CD14-positive monocyte (primary cell): ENCODE data around the gene ANKIB1. TPM values are rescaled to one million over a fixed set of nuclear protein-coding genes. Genes with fewer than 3 reads are reported as not detected.
A peak's percentile ranks its signal among the peaks of the same experiment; 100 is the strongest.

Experiments used
- DNase-seq, 3 donors: peaks; one replicate each; pipeline ENCODE4 v3.0.0-alpha.2; 2011 to 2022
- H2AFZ ChIP-seq: 2 replicates; pipeline ENCODE4 v1.6.0; 2012; ENCODE audit warnings: mild to moderate bottlenecking, low read depth, low read length, inconsistent platforms; ENCODE audit not compliant: insufficient read depth, poor library complexity, severe bottlenecking
- H3K27ac ChIP-seq, 2 donors: 1 replicate in 1 of 2; 2 replicates in 1 of 2; pipeline ENCODE4 v1.5.1; 2012 to 2013; ENCODE audit warnings: low read length in 2 of 2, control low read depth in 1 of 2, inconsistent platforms in 1 of 2, low read depth in 1 of 2, mild to moderate bottlenecking in 1 of 2
- H3K27me3 ChIP-seq, 2 donors: one replicate each; pipeline versions ENCODE4 v1.6.0 to v1.6.1; 2011 to 2013; ENCODE audit warnings: low read length in 2 of 2; ENCODE audit not compliant: control insufficient read depth in 2 of 2, insufficient read depth in 2 of 2
- H3K36me3 ChIP-seq, 2 donors: replicated peaks in 1 of 2; 1 replicate in 1 of 2; 2 replicates in 1 of 2; pipeline versions ENCODE4 v1.5.1 to v1.6.1; 2012 to 2013; ENCODE audit warnings: low read length in 2 of 2, control low read depth in 1 of 2, inconsistent platforms in 1 of 2, mild to moderate bottlenecking in 1 of 2; ENCODE audit not compliant: insufficient read depth in 2 of 2, control insufficient read depth in 1 of 2
- H3K4me1 ChIP-seq, 2 donors: 1 replicate in 1 of 2; 2 replicates in 1 of 2; pipeline versions ENCODE4 v1.5.1 to v1.6.1; 2012 to 2013; ENCODE audit warnings: low read length in 2 of 2, control low read depth in 1 of 2, inconsistent platforms in 1 of 2, mild to moderate bottlenecking in 1 of 2, moderate library complexity in 1 of 2; ENCODE audit not compliant: insufficient read depth in 2 of 2, control insufficient read depth in 1 of 2
- H3K4me2 ChIP-seq: replicated peaks from 2 replicates; pipeline ENCODE3; 2012; ENCODE audit warnings: low read length, moderate library complexity, mild to moderate bottlenecking; ENCODE audit not compliant: poor library complexity, severe bottlenecking; ENCODE audit errors: extremely low read depth
- H3K4me3 ChIP-seq, 3 experiments: fragments of 200-600 bp in 1 of 3; sonication (generic) in 1 of 3; replicated peaks in 1 of 3; 1 replicate in 2 of 3; 2 replicates in 1 of 3; pipeline ENCODE4 v1.5.1; 2011 to 2013; ENCODE audit warnings: low read length in 3 of 3, mild to moderate bottlenecking in 3 of 3, control low read depth in 2 of 3, low read depth in 2 of 3, inconsistent platforms in 1 of 3, moderate library complexity in 1 of 3
- H3K79me2 ChIP-seq: 2 replicates; pipeline ENCODE4 v1.6.0; 2012; ENCODE audit warnings: mild to moderate bottlenecking, control low read depth, inconsistent platforms, low read length, moderate library complexity; ENCODE audit not compliant: insufficient read depth
- H3K9ac ChIP-seq: 2 replicates; pipeline ENCODE4 v1.6.0; 2017; ENCODE audit warnings: low read length, mild to moderate bottlenecking; ENCODE audit not compliant: insufficient read depth, poor library complexity, severe bottlenecking
- H3K9me3 ChIP-seq, 2 donors: replicated peaks in 1 of 2; 1 replicate in 1 of 2; 2 replicates in 1 of 2; pipeline versions ENCODE4 v1.5.1 to v1.6.1; 2012 to 2013; ENCODE audit warnings: low read length in 2 of 2, control low read depth in 1 of 2; ENCODE audit not compliant: control insufficient read depth in 1 of 2, insufficient read depth in 1 of 2
- H4K20me1 ChIP-seq: 2 replicates; pipeline ENCODE4 v1.6.0; 2012; ENCODE audit warnings: mild to moderate bottlenecking, low read length, control low read depth, moderate library complexity; ENCODE audit not compliant: insufficient read depth
- H3K27ac Mint-ChIP-seq, 7 donors: one replicate each; pipeline ENCODE4 v1.8.0; 2020; ENCODE audit warnings: mild to moderate bottlenecking in 7 of 7, mixed read lengths in 7 of 7, moderate library complexity in 6 of 7, inconsistent platforms in 2 of 7
- H3K27me3 Mint-ChIP-seq, 3 donors: one replicate each; pipeline ENCODE4 v1.8.0; 2021 to 2022; ENCODE audit warnings: low read depth in 3 of 3, mild to moderate bottlenecking in 3 of 3, mixed read lengths in 3 of 3, moderate library complexity in 3 of 3, inconsistent platforms in 1 of 3
- H3K36me3 Mint-ChIP-seq, 2 donors: one replicate each; pipeline ENCODE4 v1.8.0; 2020; ENCODE audit warnings: mixed read lengths in 2 of 2, inconsistent platforms in 1 of 2, mild to moderate bottlenecking in 1 of 2
- H3K4me1 Mint-ChIP-seq: one replicate; pipeline ENCODE4 v1.8.0; 2020; ENCODE audit warnings: mild to moderate bottlenecking, mixed read lengths
- H3K4me3 Mint-ChIP-seq, 2 donors: one replicate each; pipeline ENCODE4 v1.8.0; 2020; ENCODE audit warnings: mild to moderate bottlenecking in 2 of 2, mixed read lengths in 2 of 2, moderate library complexity in 1 of 2
- H3K9me3 Mint-ChIP-seq, 7 donors: one replicate each; pipeline ENCODE4 v1.8.0; 2020 to 2022; ENCODE audit warnings: mixed read lengths in 7 of 7, mild to moderate bottlenecking in 6 of 7, moderate library complexity in 6 of 7, inconsistent platforms in 2 of 7
- WGBS: methylation state at CpG from one replicate; pipeline ENCODE4 v1.1.5; 2013; ENCODE audit warnings: missing lambda C conversion rate; ENCODE audit not compliant: insufficient coverage; 5-methylcytosine and 5-hydroxymethylcytosine counted together
- intact Hi-C, 2 donors: fragments of 100-400 bp; cut with micrococcal nuclease; formaldehyde crosslinking; loops; one replicate each; pipeline versions ENCODE4 v1.15.0 to v1.15.1; 2023
- polyA plus RNA-seq, 3 donors: library from polyadenylated mRNA; depleted of rRNA in 1 of 3; unstranded in 2 of 3; stranded (reverse) in 1 of 3; fragments of 300-500 nt in 2 of 3; fragments of >200 nt in 1 of 3; fragmentation: Illumina TruSeq in 2 of 3; gene quantifications; 1 replicate in 2 of 3; 2 replicates in 1 of 3; pipeline ENCODE4 v1.2.3, GENCODE V29; 2012 to 2021
- TF ChIP-seq, protein P1 (sequence below): fragments of 200-600 bp; IDR thresholded peaks from one replicate; pipeline ENCODE4 v1.8.0; 2022; ENCODE audit warnings: antibody characterized with exemption, mild to moderate bottlenecking

The ANKIB1 gene
- polyA plus RNA-seq, 3 donors: 4.8 to 16.8 (median 5.7) TPM

DNA sequence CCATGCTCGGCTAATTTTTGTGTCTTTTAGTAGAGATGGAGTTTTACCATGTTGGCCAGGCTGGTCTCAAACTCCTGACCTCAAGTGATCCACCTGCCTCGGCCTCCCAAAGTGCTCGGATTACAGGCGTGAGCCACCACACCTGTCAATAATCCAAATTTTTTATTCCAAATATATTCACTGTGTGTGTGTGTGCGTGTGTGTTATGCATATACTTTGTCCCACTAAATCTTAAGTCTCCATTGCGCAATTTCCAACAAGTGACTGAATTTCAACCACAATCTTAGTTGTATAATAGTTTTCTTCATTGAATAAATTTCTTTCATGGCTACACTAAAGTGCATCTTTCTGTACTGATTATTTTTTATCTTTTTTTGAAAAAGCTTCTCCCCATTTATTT lies 2.8 kb upstream of the ANKIB1 start:
- Histone ChIP-seq H3K27me3 (no peaks in the 10 kb centered on the region), H3K9ac (no peak overlapping the region), H3K36me3 (peaks cover 30 to 39% of the 10 kb centered on the region in 2 donors), H3K4me2 (no peak overlapping the region), H3K79me2 (peaks cover 54% of the 10 kb centered on the region), H3K4me1 (peaks cover 22 to 32% of the 10 kb centered on the region in 2 donors), H3K4me3 (no peak overlapping the region), H4K20me1 (peaks cover 3% of the 10 kb centered on the region), H2AFZ (no peak overlapping the region), H3K27ac (no peak overlapping the region), H3K9me3 (no peaks in the 10 kb centered on the region)
- peaks cover 35% of the 10 kb centered on the region for H3K4me1 Mint-ChIP-seq
- peaks cover 23 to 27% of the 10 kb centered on the region in 2 donors for H3K36me3 Mint-ChIP-seq
- no peak overlapping the region for H3K4me3 Mint-ChIP-seq
- no peaks in the 10 kb centered on the region for H3K9me3 Mint-ChIP-seq
- H3K27ac Mint-ChIP-seq: peak overlapping the region in 1 of 7 donors; percentile 6
- intact Hi-C loops: loop anchor here (10.0 kb wide), 3 partner anchors 108 to 282 kb away; partner anchors contain the start of genes CYP51A1 (in 2 of the 2), GATAD1 (in 1 of the 2), PEX1 (in 1 of the 2) and RBM48 (in 1 of the 2)
- WGBS: no CpG with 5 or more reads among the region's 6 CpGs
- no peaks in the 10 kb centered on the region for H3K27me3 Mint-ChIP-seq
- peak in 1 of 3 donors; percentile 11 for DNase-seq
- TF ChIP-seq, protein P1, sequence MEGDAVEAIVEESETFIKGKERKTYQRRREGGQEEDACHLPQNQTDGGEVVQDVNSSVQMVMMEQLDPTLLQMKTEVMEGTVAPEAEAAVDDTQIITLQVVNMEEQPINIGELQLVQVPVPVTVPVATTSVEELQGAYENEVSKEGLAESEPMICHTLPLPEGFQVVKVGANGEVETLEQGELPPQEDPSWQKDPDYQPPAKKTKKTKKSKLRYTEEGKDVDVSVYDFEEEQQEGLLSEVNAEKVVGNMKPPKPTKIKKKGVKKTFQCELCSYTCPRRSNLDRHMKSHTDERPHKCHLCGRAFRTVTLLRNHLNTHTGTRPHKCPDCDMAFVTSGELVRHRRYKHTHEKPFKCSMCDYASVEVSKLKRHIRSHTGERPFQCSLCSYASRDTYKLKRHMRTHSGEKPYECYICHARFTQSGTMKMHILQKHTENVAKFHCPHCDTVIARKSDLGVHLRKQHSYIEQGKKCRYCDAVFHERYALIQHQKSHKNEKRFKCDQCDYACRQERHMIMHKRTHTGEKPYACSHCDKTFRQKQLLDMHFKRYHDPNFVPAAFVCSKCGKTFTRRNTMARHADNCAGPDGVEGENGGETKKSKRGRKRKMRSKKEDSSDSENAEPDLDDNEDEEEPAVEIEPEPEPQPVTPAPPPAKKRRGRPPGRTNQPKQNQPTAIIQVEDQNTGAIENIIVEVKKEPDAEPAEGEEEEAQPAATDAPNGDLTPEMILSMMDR: no peak

DNA sequence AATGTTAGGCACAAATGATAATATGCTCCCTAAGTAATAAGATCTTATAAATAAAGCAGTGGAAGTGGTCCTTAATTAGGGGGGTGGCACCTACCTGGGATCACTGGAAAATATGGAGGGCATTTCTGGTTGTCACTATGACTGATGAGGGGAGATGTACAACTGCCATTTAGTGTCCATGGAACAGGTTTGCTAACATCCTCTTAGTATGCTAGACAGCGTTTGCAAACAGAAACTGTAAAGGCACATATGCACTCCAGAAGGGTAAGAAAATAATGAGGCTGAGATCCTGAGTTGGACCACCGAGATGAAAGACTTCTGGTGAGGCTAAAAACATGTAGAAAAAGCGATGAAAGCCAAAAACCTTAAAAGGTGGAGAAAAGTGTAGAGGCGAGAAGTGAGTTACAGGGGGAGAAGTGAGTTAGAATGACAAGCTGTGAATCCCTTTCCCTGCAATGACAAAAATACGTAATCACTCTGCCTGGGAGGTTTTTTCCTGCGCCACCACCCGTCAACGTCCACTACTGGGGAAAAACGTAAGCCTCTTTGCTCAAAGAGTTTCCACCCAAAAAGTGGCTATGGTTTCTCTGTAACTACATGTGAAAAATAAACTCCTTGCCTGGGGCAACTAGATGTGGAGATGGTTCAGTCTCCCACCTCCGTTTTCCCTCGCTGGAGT lies 827 bp upstream of the ANKIB1 start:
- WGBS: 5% methylated on average over 6 of the region's 11 CpGs
- DNase-seq: peak; percentile 9 to 29 (median 10)
- peaks cover 66% of the 10 kb centered on the region for H3K79me2 ChIP-seq
- peaks cover 3% of the 10 kb centered on the region for H4K20me1 ChIP-seq
- H3K27ac ChIP-seq: peak overlapping the region; percentile 93 to 95
- TF ChIP-seq, protein P1: no peak
- H2AFZ ChIP-seq: peak overlapping the region; percentile 90
- no peaks in the 10 kb centered on the region for H3K9me3 ChIP-seq
- H3K4me2 ChIP-seq: peak overlapping the region; percentile 93
- H3K27ac Mint-ChIP-seq: peak overlapping the region; percentile 98 to 100 (median 99)
- H3K9ac ChIP-seq: peak overlapping the region; percentile 91
- H3K4me1 ChIP-seq: peaks cover 22 to 36% of the 10 kb centered on the region in 2 donors
- intact Hi-C loops: loop anchor here (5.0 to 10.0 kb wide), 4 partner anchors 110 to 280 kb away; partner anchors contain the start of genes CYP51A1 (in 2 of the 2), GATAD1 (in 2 of the 2), PEX1 (in 1 of the 2) and RBM48 (in 1 of the 2)
- peaks cover 39% of the 10 kb centered on the region for H3K4me1 Mint-ChIP-seq
- no peaks in the 10 kb centered on the region for H3K27me3 Mint-ChIP-seq
- peak overlapping the region; percentile 66 to 83 (median 72) for H3K4me3 ChIP-seq
- peaks cover 14 to 19% of the 10 kb centered on the region in 2 donors for H3K36me3 ChIP-seq
- peaks cover 12 to 13% of the 10 kb centered on the region in 2 donors for H3K36me3 Mint-ChIP-seq
- H3K4me3 Mint-ChIP-seq: peak overlapping the region; percentile 98 to 99
- no peaks in the 10 kb centered on the region for H3K9me3 Mint-ChIP-seq
- no peaks in the 10 kb centered on the region for H3K27me3 ChIP-seq
